Hepatocyte (in vitro differentiated cells): ENCODE data around the gene IRAG1.

Source experiments
- EZH2phosphoT487 ChIP-seq: fragments of 200-600 bp; sonication (generic); IDR thresholded peaks from one replicate; pipeline ENCODE4 v1.6.1; 2018; ENCODE audit warnings: antibody characterized with exemption, mild to moderate bottlenecking, low read depth, moderate library complexity; ENCODE audit not compliant: unreplicated experiment, severe bottlenecking
- TF ChIP-seq, protein P1 (sequence below): fragments of 200-600 bp; sonication (generic); IDR thresholded peaks from 2 replicates; pipeline ENCODE4 v1.5.1; 2016; ENCODE audit warnings: antibody characterized with exemption, mild to moderate bottlenecking; ENCODE audit not compliant: poor library complexity

DNA sequence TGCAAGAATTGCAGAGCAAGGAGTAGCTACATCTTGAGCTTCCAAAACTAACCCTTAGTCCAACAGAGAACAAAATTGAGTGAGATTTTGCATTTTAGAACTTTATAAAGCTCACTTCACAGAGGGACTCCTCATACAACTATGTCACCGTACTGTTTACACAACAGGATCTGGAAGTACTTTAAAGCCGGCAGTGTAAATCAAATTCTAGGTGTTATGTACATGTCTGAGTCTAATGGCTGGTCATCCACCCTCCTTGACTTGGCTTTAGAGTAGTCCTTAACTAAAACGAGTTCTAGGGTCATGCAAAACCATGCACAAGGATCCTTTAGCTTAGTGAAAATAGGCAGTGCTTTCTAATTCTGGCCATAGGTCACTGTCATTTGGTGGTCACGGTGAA lies 23.5 kb downstream of the IRAG1 start:
- TF ChIP-seq, protein P1, sequence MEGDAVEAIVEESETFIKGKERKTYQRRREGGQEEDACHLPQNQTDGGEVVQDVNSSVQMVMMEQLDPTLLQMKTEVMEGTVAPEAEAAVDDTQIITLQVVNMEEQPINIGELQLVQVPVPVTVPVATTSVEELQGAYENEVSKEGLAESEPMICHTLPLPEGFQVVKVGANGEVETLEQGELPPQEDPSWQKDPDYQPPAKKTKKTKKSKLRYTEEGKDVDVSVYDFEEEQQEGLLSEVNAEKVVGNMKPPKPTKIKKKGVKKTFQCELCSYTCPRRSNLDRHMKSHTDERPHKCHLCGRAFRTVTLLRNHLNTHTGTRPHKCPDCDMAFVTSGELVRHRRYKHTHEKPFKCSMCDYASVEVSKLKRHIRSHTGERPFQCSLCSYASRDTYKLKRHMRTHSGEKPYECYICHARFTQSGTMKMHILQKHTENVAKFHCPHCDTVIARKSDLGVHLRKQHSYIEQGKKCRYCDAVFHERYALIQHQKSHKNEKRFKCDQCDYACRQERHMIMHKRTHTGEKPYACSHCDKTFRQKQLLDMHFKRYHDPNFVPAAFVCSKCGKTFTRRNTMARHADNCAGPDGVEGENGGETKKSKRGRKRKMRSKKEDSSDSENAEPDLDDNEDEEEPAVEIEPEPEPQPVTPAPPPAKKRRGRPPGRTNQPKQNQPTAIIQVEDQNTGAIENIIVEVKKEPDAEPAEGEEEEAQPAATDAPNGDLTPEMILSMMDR: no peak
- no peak for TF ChIP-seq EZH2phosphoT487
